HG02885 (cell line): ENCODE measurements around the gene TRIO.

ENCODE experiments used
- ATAC-seq: cut with Tn5 transposase; IDR thresholded peaks from one replicate; pipeline ENCODE4 v1.9.1; 2021; ENCODE audit warnings: mild to moderate bottlenecking; ENCODE audit not compliant: unreplicated experiment, poor library complexity

TRIO gene

GRCh38 chr5:14273207-14273767 is 130.1 kb downstream of the TRIO start:
- ATAC-seq, result no peak

- ATAC-seq, result no peak
These were observed 133.2 kb downstream of the TRIO start for GRCh38 chr5:14276380-14276779.

GRCh38 chr5:14277385-14278320 is 134.5 kb downstream of the TRIO start:
- peak; percentile 62 for ATAC-seq

- ATAC-seq, result no peak
These were observed 137.2 kb downstream of the TRIO start for GRCh38 chr5:14280294-14280854.

- peak; percentile 39 for ATAC-seq
These were observed 138.6 kb downstream of the TRIO start for GRCh38 chr5:14281746-14282181.

GRCh38 chr5:14283139-14283538 is 140.0 kb downstream of the TRIO start:
- ATAC-seq, result no peak

- no peak for ATAC-seq
These were observed 141.4 kb downstream of the TRIO start for GRCh38 chr5:14284392-14285148.

- peak; percentile 23 for ATAC-seq
These were observed 142.9 kb downstream of the TRIO start for GRCh38 chr5:14286007-14286406.

GRCh38 chr5:14286574-14287421 is 143.7 kb downstream of the TRIO start:
- ATAC-seq, result peak; percentile 87

GRCh38 chr5:14292766-14293658 is 149.9 kb downstream of the TRIO start:
- ATAC-seq, result no peak

GRCh38 chr5:14295610-14296009 is 152.5 kb downstream of the TRIO start:
- no peak for ATAC-seq

GRCh38 chr5:14296533-14297331 is 153.6 kb downstream of the TRIO start:
- no peak for ATAC-seq

GRCh38 chr5:14297697-14298096 is 154.6 kb downstream of the TRIO start:
- ATAC-seq, result no peak

- no peak for ATAC-seq
These were observed 155.1 kb downstream of the TRIO start for GRCh38 chr5:14298126-14298847.

- ATAC-seq, result no peak
These were observed 156.5 kb downstream of the TRIO start for GRCh38 chr5:14299666-14300065.

GRCh38 chr5:14301186-14301585 is 158.0 kb downstream of the TRIO start:
- no peak for ATAC-seq

- ATAC-seq, result no peak
These were observed 159.2 kb downstream of the TRIO start for GRCh38 chr5:14302330-14302729.
